Measurements from ENCODE around the gene KATNAL2. TPM values are rescaled to one million over a fixed set of nuclear protein-coding genes. Genes with fewer than 3 reads are reported as not detected.
A peak's percentile ranks its signal among the peaks of the same experiment; 100 is the strongest.

KATNAL2 gene
- total and polyA plus RNA-seq, 2 experiments from 2014 or later, result 3.9 to 4.1 TPM

GRCh38 chr18:47143899-47144485 lies 226.6 kb downstream of the KATNAL2 start:
- in situ Hi-C loops (cut with MboI), result no loop called here
- 0 out of 2 replicates have a peak, but pooled peaks cover 5% of the 10 kb centered on the region for H3F3A ChIP-seq (ENCODE audit: insufficient read depth)
- no peak overlapping the region for H3K9ac ChIP-seq
- no peak for DNase-seq
- no peaks in the 10 kb centered on the region for H3K9me3 ChIP-seq (ENCODE audit: low read depth)
- no peak overlapping the region for H3K4me2 ChIP-seq (ENCODE audit: unreplicated experiment)
- no peak overlapping the region for H3K4me3 ChIP-seq
- 0 out of 2 replicates have a peak, but pooled peaks cover 3% of the 10 kb centered on the region for H3K4me1 ChIP-seq (ENCODE audit: insufficient read depth)
- peaks cover 97% of the 10 kb centered on the region for H3K79me2 ChIP-seq (ENCODE audit: insufficient read depth)
- 94 to 96% methylated on average over 4 of the region's 4 CpGs for WGBS, 2 experiments (ENCODE audit: low coverage in 1 of 2, low lambda C conversion rate in 2 of 2, missing lambda C conversion rate in 2 of 2)
- H2AFZ ChIP-seq, result no peak overlapping the region
- H3K27me3 ChIP-seq (replicated peaks; ENCODE audit: insufficient read depth), result no peaks in the 10 kb centered on the region
- 0 out of 2 replicates have a peak, but pooled peaks cover 9% of the 10 kb centered on the region for H4K20me1 ChIP-seq (ENCODE audit: insufficient read depth)
- no peaks in the 10 kb centered on the region for H3K36me3 ChIP-seq (ENCODE audit: low read depth)
- no peaks in the 10 kb centered on the region for H3K9me2 ChIP-seq (ENCODE audit: insufficient read depth)
- TF ChIP-seq EZH2 (IDR thresholded peaks at IDR 0.05; ENCODE audit: insufficient read depth, poor library complexity, severe bottlenecking) (no peak), EZH2phosphoT487 (IDR thresholded peaks at IDR 0.05; ENCODE audit: insufficient read depth, low read depth) (no peak)
- H3K27ac ChIP-seq, result no peak overlapping the region

- no peak for TF ChIP-seq EZH2phosphoT487 (IDR thresholded peaks at IDR 0.05; ENCODE audit: insufficient read depth, low read depth)
- no peak for TF ChIP-seq EZH2 (IDR thresholded peaks at IDR 0.05; ENCODE audit: insufficient read depth, poor library complexity, severe bottlenecking)
- H3K36me3 ChIP-seq (ENCODE audit: low read depth), result no peaks in the 10 kb centered on the region
- DNase-seq, result no peak
- peaks cover 88% of the 10 kb centered on the region for H3K79me2 ChIP-seq (ENCODE audit: insufficient read depth)
- no peaks in the 10 kb centered on the region for H3K9me2 ChIP-seq (ENCODE audit: insufficient read depth)
- no peaks in the 10 kb centered on the region for H3K27me3 ChIP-seq (replicated peaks; ENCODE audit: insufficient read depth)
- peaks cover 11% of the 10 kb centered on the region for H3F3A ChIP-seq (ENCODE audit: insufficient read depth)
- peaks cover 8% of the 10 kb centered on the region; the same call in 1 of the 2 replicates for H3K4me1 ChIP-seq (ENCODE audit: insufficient read depth)
- H4K20me1 ChIP-seq (ENCODE audit: insufficient read depth), result 0 out of 2 replicates have a peak, but pooled peaks cover 9% of the 10 kb centered on the region
- WGBS, 2 experiments (ENCODE audit: low coverage in 1 of 2, low lambda C conversion rate in 2 of 2, missing lambda C conversion rate in 2 of 2), result 94 to 99% methylated on average over 3 of the region's 3 CpGs
- H3K9me3 ChIP-seq (ENCODE audit: low read depth), result no peaks in the 10 kb centered on the region
- no peak overlapping the region for H3K27ac ChIP-seq
- no peak overlapping the region for H2AFZ ChIP-seq
- H3K9ac ChIP-seq, result no peak overlapping the region
- in situ Hi-C loops (cut with MboI), result no loop called here
- H3K4me3 ChIP-seq, result no peak overlapping the region
- no peak overlapping the region for H3K4me2 ChIP-seq (ENCODE audit: unreplicated experiment)
Measured at GRCh38 chr18:47146206-47146605, 228.8 kb downstream of the KATNAL2 start.

- Histone ChIP-seq H3K9me3 (ENCODE audit: low read depth) (no peaks in the 10 kb centered on the region), H3K4me1 (ENCODE audit: insufficient read depth) (peaks cover 10% of the 10 kb centered on the region; the same call in 1 of the 2 replicates), H2AFZ (peak overlapping the region; percentile 91), H3K9me2 (ENCODE audit: insufficient read depth) (no peaks in the 10 kb centered on the region), H3K27me3 (replicated peaks; ENCODE audit: insufficient read depth) (no peaks in the 10 kb centered on the region), H4K20me1 (ENCODE audit: insufficient read depth) (no peaks in the 10 kb centered on the region), H3K36me3 (ENCODE audit: low read depth) (peaks cover 11% of the 10 kb centered on the region; the same call in 1 of the 2 replicates), H3K27ac (peak overlapping the region; percentile 83), H3F3A (ENCODE audit: insufficient read depth) (peaks cover 18% of the 10 kb centered on the region), H3K79me2 (ENCODE audit: insufficient read depth) (peaks cover 59% of the 10 kb centered on the region), H3K4me3 (peak overlapping the region; percentile 85), H3K4me2 (ENCODE audit: unreplicated experiment) (peak overlapping the region; percentile 87), H3K9ac (peak overlapping the region; percentile 91)
- in situ Hi-C loops (cut with MboI), result no loop called here
- 16 to 20% methylated on average over 12 of the region's 12 CpGs for WGBS, 2 experiments (ENCODE audit: low coverage in 1 of 2, low lambda C conversion rate in 2 of 2, missing lambda C conversion rate in 2 of 2)
- peak; percentile 27 for DNase-seq
- TF ChIP-seq EZH2 (IDR thresholded peaks at IDR 0.05; ENCODE audit: insufficient read depth, poor library complexity, severe bottlenecking), result no peak
- TF ChIP-seq EZH2phosphoT487 (IDR thresholded peaks at IDR 0.05; ENCODE audit: insufficient read depth, low read depth), result no peak
Measured at GRCh38 chr18:47149457-47150028, 232.1 kb downstream of the KATNAL2 start.

GRCh38 chr18:47150029-47150823 lies 232.8 kb downstream of the KATNAL2 start, which contains the start of gene HDHD2:
Gene HDHD2, minus strand, starts transcription at chr18:47150500. Its CDS starts 14,061 bp downstream, at chr18:47136439.
- no peaks in the 10 kb centered on the region for H4K20me1 ChIP-seq (ENCODE audit: insufficient read depth)
- H3K9ac ChIP-seq, result peak within 1 kb of the TSS; percentile 91
- H3K27me3 ChIP-seq (replicated peaks; ENCODE audit: insufficient read depth), result no peaks in the 10 kb centered on the region
- no peaks in the 10 kb centered on the region for H3K9me3 ChIP-seq (ENCODE audit: low read depth)
- peaks cover 16% of the 10 kb centered on the region; the same call in 1 of the 2 replicates for H3K36me3 ChIP-seq (ENCODE audit: low read depth)
- peaks cover 10% of the 10 kb centered on the region; the same call in 1 of the 2 replicates for H3K4me1 ChIP-seq (ENCODE audit: insufficient read depth)
- peak within 1 kb of the TSS; percentile 87 for H3K4me2 ChIP-seq (ENCODE audit: unreplicated experiment)
- peak within 1 kb of the TSS; percentile 91 for H2AFZ ChIP-seq
- WGBS, 2 experiments (ENCODE audit: low coverage in 1 of 2, low lambda C conversion rate in 2 of 2, missing lambda C conversion rate in 2 of 2), result 1 to 2% methylated on average over 67 to 70 of the region's 70 CpGs
- H3K4me3 ChIP-seq, result peak within 1 kb of the TSS; percentile 85
- DNase-seq, result peak; percentile 91
- peaks cover 59% of the 10 kb centered on the region for H3K79me2 ChIP-seq (ENCODE audit: insufficient read depth)
- peaks cover 25% of the 10 kb centered on the region for H3F3A ChIP-seq (ENCODE audit: insufficient read depth)
- peak within 1 kb of the TSS; percentile 83 for H3K27ac ChIP-seq
- no peaks in the 10 kb centered on the region for H3K9me2 ChIP-seq (ENCODE audit: insufficient read depth)
- in situ Hi-C loops (cut with MboI), result no loop called here
- TF ChIP-seq EZH2phosphoT487 (IDR thresholded peaks at IDR 0.05; ENCODE audit: insufficient read depth, low read depth) (no peak), EZH2 (IDR thresholded peaks at IDR 0.05; ENCODE audit: insufficient read depth, poor library complexity, severe bottlenecking) (no peak)

Data from GM23248 (cell line).